Left kidney (tissue), 8 donors: ENCODE data around the gene DYNC1H1. TPM values are rescaled to one million over a fixed set of nuclear protein-coding genes. Genes with fewer than 3 reads are reported as not detected.
A peak's percentile ranks its signal among the peaks of the same experiment; 100 is the strongest.

Source experiments
- DNase-seq: peaks from one replicate; pipeline ENCODE4 v3.0.0-alpha.2; 2013
- long read RNA-seq, 8 donors: transcript quantifications; one replicate each; lab custom pipeline, GENCODE V29; 2026
- polyA plus RNA-seq: library from polyadenylated mRNA; unstranded; fragments of 120-200 nt; gene quantifications from one replicate; pipeline ENCODE4 v1.2.1, GENCODE V29; 2013; ENCODE audit not compliant: insufficient read length

DYNC1H1 gene
- polyA plus RNA-seq, result 368 TPM
- long read RNA-seq, donor 1, partial matches to known transcripts, result 94 of 103 reads
- long read RNA-seq, donor 1, other reads (novel, unspliced or antisense), result 0 of 103 reads
- long read RNA-seq, donor 2, partial matches to known transcripts, result 47 of 57 reads
- long read RNA-seq, donor 2, other reads (novel, unspliced or antisense), result 0 of 57 reads
- long read RNA-seq, donor 3, partial matches to known transcripts, result 69 of 77 reads
- long read RNA-seq, donor 3, other reads (novel, unspliced or antisense), result 0 of 77 reads
- long read RNA-seq, donor 4, partial matches to known transcripts, result 0 of 5 reads
- long read RNA-seq, donor 4, other reads (novel, unspliced or antisense), result 0 of 5 reads
- long read RNA-seq, donor 5, partial matches to known transcripts, result 35 of 37 reads
- long read RNA-seq, donor 5, other reads (novel, unspliced or antisense), result 0 of 37 reads
- long read RNA-seq, donor 6, partial matches to known transcripts, result 31 of 33 reads
- long read RNA-seq, donor 6, other reads (novel, unspliced or antisense), result 0 of 33 reads
- long read RNA-seq, donor 7, full-length matches to known transcripts, result 9 of 60 reads
- long read RNA-seq, donor 7, partial matches to known transcripts, result 51 of 60 reads
- long read RNA-seq, donor 7, other reads (novel, unspliced or antisense), result 0 of 60 reads
- long read RNA-seq, donor 8, partial matches to known transcripts, result 11 of 15 reads
- long read RNA-seq, donor 8, other reads (novel, unspliced or antisense), result 0 of 15 reads

GRCh38 chr14:101964297-101965180 is at the start of gene DYNC1H1:
Gene DYNC1H1 (plus strand): TSS chr14:101964573. CDS start chr14:101964692, 119 bp downstream.
- DNase-seq, result peak; percentile 89

GRCh38 chr14:101915871-101916815 is 48.2 kb upstream of the DYNC1H1 start:
- no peak for DNase-seq

GRCh38 chr14:101916816-101917412 is 47.5 kb upstream of the DYNC1H1 start:
- no peak for DNase-seq

GRCh38 chr14:101917413-101918017 is 46.9 kb upstream of the DYNC1H1 start:
- DNase-seq, result no peak

- DNase-seq, result no peak
Observed at GRCh38 chr14:101918065-101918989, 46.0 kb upstream of the DYNC1H1 start.

GRCh38 chr14:101920271-101920670 is 44.1 kb upstream of the DYNC1H1 start:
- no peak for DNase-seq

- no peak for DNase-seq
Observed at GRCh38 chr14:101922866-101923265, 41.5 kb upstream of the DYNC1H1 start.

- DNase-seq, result no peak
Observed at GRCh38 chr14:101925152-101925551, 39.2 kb upstream of the DYNC1H1 start.

GRCh38 chr14:101926085-101926484 is 38.3 kb upstream of the DYNC1H1 start:
- DNase-seq, result no peak

- DNase-seq, result no peak
Observed at GRCh38 chr14:101926620-101927019, 37.8 kb upstream of the DYNC1H1 start.

GRCh38 chr14:101927859-101928258 is 36.5 kb upstream of the DYNC1H1 start:
- DNase-seq, result peak; percentile 55

- DNase-seq, result no peak
Observed at GRCh38 chr14:101928415-101928841, 35.9 kb upstream of the DYNC1H1 start.

GRCh38 chr14:101929096-101929495 is 35.3 kb upstream of the DYNC1H1 start:
- no peak for DNase-seq

- no peak for DNase-seq
Observed at GRCh38 chr14:101929946-101930345, 34.4 kb upstream of the DYNC1H1 start.

GRCh38 chr14:101932673-101933072 is 31.7 kb upstream of the DYNC1H1 start:
- no peak for DNase-seq

GRCh38 chr14:101933209-101933608 is 31.2 kb upstream of the DYNC1H1 start:
- DNase-seq, result no peak

GRCh38 chr14:101934601-101935150 is 29.7 kb upstream of the DYNC1H1 start:
- DNase-seq, result no peak

GRCh38 chr14:101937926-101938767 is 26.2 kb upstream of the DYNC1H1 start:
- DNase-seq, result no peak
